Measurements from ENCODE around the gene GATM.
A peak's percentile ranks its signal among the peaks of the same experiment; 100 is the strongest.

The GATM gene

DNA sequence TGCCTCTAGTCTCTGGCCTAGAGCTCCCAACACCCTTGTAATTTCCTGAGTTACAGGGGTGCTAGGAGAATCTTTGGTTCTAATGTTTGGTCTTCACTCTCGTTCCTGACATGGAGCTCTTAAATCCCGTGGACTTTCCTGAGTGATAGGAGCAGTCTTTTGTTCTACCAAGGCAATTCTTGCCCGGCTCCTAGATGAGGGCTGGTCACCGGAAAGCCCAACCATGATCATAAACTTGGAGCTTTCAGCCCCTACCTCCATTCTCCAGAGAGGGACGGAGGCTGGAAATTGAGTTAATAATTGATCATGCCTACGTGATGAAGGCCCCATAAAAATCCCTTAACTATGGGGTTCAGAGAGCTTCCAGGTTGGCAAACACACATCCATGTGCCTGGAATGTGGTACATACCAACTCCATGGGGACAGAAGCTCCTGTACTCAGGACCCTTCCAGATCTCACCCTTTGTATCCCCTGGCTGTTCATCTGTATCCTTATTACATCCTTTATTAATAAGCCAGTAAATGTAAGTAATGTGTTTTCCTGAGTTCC, 18.8 kb upstream of the GATM start:
- Histone ChIP-seq H3K4me1 (ENCODE audit: insufficient read depth, low read length) (no peaks in the 10 kb centered on the region), H3K9me3 (ENCODE audit: control insufficient read depth, insufficient read depth, low read length) (no peaks in the 10 kb centered on the region), H3K36me3 (ENCODE audit: insufficient read depth, low read length) (no peaks in the 10 kb centered on the region), H3K9ac (ENCODE audit: low read depth, low read length) (no peak overlapping the region)

DNA sequence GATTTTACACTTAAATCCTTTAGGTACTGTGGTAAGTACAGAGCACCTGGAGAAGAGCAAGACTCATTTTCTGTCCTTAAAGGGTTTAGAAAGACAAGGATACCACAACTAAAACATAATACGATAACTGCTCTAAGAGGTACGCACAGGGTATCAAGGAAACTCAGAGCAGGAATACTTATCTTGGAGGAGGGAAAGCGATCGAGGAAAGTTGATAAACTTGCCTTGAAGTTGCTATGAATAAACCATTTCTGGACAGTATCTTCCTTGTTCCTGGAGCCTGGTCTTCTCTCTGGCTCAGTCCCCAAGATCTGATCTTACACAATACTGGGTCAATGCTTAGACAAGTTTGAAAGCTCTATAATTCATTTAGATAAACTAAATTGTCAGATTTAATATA, 17.6 kb upstream of the GATM start:
- Histone ChIP-seq H3K9me3 (ENCODE audit: control insufficient read depth, insufficient read depth, low read length) (no peaks in the 10 kb centered on the region), H3K9ac (ENCODE audit: low read depth, low read length) (no peak overlapping the region), H3K4me1 (ENCODE audit: insufficient read depth, low read length) (no peaks in the 10 kb centered on the region), H3K36me3 (ENCODE audit: insufficient read depth, low read length) (no peaks in the 10 kb centered on the region)

DNA sequence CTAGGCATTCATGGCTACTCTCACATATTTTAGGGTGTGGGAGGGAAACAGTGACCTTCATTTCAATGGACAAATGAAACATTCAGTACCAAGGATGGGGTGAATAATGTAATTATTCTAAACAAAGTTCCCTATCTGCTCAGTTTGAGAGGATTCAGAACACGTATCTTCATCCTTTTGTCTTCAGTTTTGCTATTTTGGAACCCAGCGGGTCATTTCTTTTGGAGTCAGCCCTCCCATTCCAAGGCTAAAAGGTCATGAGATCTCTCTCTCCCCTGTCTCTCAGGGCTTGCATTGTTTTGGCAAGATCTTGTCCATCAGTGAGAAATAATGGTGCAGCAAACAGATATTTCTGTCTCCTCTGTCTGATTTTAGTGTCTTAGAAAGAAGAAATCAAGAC, 16.3 kb upstream of the GATM start:
- Histone ChIP-seq H3K4me1 (ENCODE audit: insufficient read depth, low read length) (no peaks in the 10 kb centered on the region), H3K9ac (ENCODE audit: low read depth, low read length) (no peak overlapping the region), H3K36me3 (ENCODE audit: insufficient read depth, low read length) (no peaks in the 10 kb centered on the region), H3K9me3 (ENCODE audit: control insufficient read depth, insufficient read depth, low read length) (no peaks in the 10 kb centered on the region)

DNA sequence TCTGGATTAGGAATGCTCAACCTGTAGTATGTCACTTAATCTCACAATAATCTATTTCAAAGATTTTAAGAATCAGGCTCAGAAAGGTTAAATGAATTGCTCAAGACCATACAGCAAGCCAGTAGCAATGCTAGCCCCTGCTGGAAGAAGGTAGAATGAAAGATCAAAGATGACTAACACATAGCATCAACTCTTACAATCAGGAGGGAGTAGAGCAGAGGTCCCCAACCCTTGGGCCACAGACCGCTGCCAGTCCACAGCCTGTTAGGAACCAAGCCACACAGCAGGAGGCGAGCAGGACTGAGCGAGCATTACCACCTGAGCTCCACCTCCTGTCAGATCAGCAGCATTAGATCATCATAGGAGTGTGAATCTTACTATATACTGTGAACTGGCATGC, 15.5 kb upstream of the GATM start:
- no peaks in the 10 kb centered on the region for H3K9me3 ChIP-seq (ENCODE audit: control insufficient read depth, insufficient read depth, low read length)
- H3K4me1 ChIP-seq (ENCODE audit: insufficient read depth, low read length): no peaks in the 10 kb centered on the region
- no peaks in the 10 kb centered on the region for H3K36me3 ChIP-seq (ENCODE audit: insufficient read depth, low read length)
- no peak overlapping the region for H3K9ac ChIP-seq (ENCODE audit: low read depth, low read length)

DNA sequence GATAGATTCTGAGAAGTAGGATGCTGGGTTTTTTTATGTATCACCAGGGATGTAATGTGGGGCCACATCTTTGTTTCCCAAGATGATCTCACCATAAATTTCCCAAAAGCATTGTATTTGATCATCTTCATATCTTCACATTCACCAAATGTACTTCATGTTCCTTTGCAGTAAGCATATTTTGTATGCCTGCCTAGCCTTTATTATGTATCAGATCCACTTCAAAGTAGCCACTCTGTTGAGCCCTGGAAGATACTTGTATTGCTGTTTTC, 14.2 kb upstream of the GATM start:
- Histone ChIP-seq H3K4me1 (ENCODE audit: insufficient read depth, low read length) (no peaks in the 10 kb centered on the region), H3K9me3 (ENCODE audit: control insufficient read depth, insufficient read depth, low read length) (no peaks in the 10 kb centered on the region), H3K9ac (ENCODE audit: low read depth, low read length) (no peak overlapping the region), H3K36me3 (ENCODE audit: insufficient read depth, low read length) (no peaks in the 10 kb centered on the region)

DNA sequence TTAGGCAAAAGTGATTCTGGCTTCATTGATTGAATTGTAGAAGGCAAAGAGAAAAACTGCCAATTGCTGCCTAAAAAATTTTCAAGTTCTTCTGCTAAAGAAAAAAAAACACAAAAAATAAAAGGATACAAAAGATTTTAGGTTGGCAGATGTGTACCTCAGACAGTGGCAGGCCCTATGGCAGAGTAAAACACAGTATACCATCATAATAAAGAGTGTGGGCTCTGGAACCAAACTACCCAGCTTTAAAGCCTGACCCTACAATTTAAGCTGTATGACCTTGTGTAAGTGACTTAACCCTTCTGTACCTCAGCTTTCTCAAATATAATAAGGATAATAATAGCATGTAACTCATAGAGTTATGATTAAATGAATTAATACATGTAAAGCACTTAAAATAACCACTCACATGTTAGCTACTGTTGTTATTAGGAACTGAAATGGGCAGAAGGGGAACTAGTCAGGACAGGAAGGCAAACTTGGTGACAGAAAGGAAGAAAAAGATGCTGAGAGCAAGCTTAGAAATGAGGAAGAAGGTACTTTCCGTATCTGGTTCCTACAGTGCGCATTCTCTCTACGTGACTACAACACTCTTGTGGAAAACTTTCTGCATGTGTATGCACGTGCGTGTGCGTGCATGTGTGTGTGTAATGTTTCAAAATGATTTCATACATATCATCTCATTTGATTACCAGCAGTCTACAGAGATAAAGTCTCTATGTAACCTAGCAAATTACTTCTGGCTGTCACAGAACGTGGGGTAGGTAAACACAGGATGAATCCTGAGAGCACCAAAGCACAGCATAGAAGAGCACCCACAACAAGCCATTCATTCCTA, 13.6 kb upstream of the GATM start:
- Histone ChIP-seq H3K9ac (ENCODE audit: low read depth, low read length) (no peak overlapping the region), H3K9me3 (ENCODE audit: control insufficient read depth, insufficient read depth, low read length) (no peaks in the 10 kb centered on the region), H3K4me1 (ENCODE audit: insufficient read depth, low read length) (no peaks in the 10 kb centered on the region), H3K36me3 (ENCODE audit: insufficient read depth, low read length) (no peaks in the 10 kb centered on the region)

DNA sequence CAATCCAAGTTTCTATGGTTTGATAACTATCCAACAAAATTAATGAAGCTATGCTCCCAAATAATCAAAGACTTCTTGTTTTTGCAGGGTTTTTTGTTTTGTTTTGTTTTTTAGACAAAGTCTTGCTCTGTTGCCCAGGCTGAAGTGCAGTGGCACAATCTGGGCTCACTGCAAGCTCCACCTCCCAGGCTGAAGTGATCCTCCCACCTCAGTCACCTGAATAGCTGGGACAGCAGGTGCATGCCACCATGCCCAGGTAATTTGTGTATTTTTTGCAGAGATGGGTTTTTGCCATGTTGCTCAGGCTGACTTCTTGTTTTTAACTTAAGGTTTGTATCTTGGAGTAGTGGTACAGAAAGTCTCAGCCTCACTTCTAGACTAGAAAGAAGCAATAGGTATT, 11.0 kb upstream of the GATM start:
- H3K9me3 ChIP-seq (ENCODE audit: control insufficient read depth, insufficient read depth, low read length): no peaks in the 10 kb centered on the region
- H3K36me3 ChIP-seq (ENCODE audit: insufficient read depth, low read length): no peaks in the 10 kb centered on the region
- no peaks in the 10 kb centered on the region for H3K4me1 ChIP-seq (ENCODE audit: insufficient read depth, low read length)
- no peak overlapping the region for H3K9ac ChIP-seq (ENCODE audit: low read depth, low read length)

DNA sequence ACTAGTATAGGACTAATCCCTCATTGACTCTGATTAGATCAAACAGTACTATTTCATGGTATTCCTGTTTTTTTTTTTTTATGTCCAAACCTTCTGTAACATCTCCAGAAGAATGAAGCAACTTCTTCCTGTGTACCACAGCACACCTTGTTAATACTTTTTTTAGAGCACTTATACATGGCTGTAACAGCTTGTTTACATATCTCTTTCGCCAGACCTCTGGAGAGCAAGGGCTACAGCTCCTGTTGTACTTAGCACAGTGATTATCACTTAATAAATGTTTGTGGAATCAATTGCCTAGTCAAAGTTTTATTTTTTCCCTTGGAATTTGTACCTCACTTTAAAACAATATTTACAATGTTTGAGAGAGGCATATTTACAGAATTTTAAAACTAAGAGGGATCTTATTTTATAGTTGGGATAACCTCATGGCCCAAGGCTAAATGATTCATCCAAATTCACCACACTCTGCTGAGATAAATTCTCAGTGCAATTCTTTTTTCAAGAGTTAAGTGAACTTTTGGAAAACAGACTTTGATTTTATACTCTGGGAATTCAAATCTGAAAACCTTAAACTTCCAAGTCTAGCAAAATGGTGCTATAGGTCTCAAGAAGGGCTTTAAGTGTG, 9.2 kb upstream of the GATM start:
- Histone ChIP-seq H3K9ac (ENCODE audit: low read depth, low read length) (no peak overlapping the region), H3K36me3 (ENCODE audit: insufficient read depth, low read length) (no peaks in the 10 kb centered on the region), H3K4me1 (ENCODE audit: insufficient read depth, low read length) (no peaks in the 10 kb centered on the region), H3K9me3 (ENCODE audit: control insufficient read depth, insufficient read depth, low read length) (no peaks in the 10 kb centered on the region)

DNA sequence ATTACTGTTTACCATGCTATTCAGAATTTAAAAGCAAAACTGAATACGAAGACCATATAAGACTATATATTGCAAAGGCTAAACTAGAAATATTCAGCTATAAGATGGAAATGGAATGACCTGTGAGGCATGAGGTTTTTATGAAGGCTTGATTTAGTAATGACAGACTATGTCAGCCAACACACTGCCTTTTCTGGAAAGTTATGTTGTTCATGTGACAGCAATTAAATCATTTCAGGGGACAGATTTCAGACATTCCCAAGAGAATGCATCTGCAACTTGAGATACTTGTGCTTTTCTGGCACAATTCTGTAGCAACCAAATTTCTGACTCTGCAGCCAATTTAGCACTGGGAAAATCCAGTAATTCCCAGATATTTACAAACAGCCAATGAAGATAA, 8.6 kb upstream of the GATM start:
- H3K9me3 ChIP-seq (ENCODE audit: control insufficient read depth, insufficient read depth, low read length): no peaks in the 10 kb centered on the region
- H3K4me1 ChIP-seq (ENCODE audit: insufficient read depth, low read length): no peaks in the 10 kb centered on the region
- no peak overlapping the region for H3K9ac ChIP-seq (ENCODE audit: low read depth, low read length)
- no peaks in the 10 kb centered on the region for H3K36me3 ChIP-seq (ENCODE audit: insufficient read depth, low read length)

DNA sequence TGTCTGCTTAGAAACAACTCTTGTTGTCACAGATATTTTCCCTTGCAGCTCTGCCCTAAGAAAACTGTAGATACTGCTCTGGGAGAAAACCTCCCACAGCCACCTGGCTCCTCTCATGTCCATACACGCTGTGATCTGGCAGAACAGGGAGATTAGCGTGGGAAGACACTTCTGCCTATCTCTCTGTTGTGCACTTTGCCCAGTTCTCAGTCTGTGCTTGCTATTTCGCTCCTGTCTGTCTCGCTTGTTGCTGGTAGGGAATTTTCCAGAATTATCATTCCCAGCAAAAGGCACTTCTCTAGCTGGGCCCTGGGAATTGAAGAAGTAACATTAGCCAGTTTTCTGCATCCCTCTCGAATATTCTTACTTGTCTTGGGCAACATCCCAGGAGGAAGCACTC, 8.1 kb upstream of the GATM start:
- Histone ChIP-seq H3K4me1 (ENCODE audit: insufficient read depth, low read length) (no peaks in the 10 kb centered on the region), H3K9me3 (ENCODE audit: control insufficient read depth, insufficient read depth, low read length) (no peaks in the 10 kb centered on the region), H3K36me3 (ENCODE audit: insufficient read depth, low read length) (no peaks in the 10 kb centered on the region), H3K9ac (ENCODE audit: low read depth, low read length) (no peak overlapping the region)

DNA sequence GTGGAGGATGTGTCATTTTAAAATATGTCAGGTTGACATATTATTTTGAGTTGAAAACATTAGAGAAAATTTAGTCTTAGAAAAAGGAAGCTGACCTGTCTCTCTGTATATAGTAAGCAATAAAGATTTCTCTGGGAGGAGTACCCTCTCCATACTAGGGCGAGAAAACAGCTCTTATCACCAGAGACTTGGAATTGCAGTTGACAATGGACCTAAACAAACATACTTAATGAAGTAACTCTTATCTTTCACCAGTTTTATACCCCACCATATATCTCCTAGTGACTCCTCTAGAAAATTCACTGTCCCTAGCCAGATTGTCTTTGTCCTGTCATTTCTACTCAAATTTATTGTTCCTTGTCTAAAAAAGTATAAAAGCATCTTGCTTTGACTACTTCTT, 7.2 kb upstream of the GATM start:
- Histone ChIP-seq H3K36me3 (ENCODE audit: insufficient read depth, low read length) (no peaks in the 10 kb centered on the region), H3K4me1 (ENCODE audit: insufficient read depth, low read length) (no peaks in the 10 kb centered on the region), H3K9ac (ENCODE audit: low read depth, low read length) (no peak overlapping the region), H3K9me3 (ENCODE audit: control insufficient read depth, insufficient read depth, low read length) (no peaks in the 10 kb centered on the region)

DNA sequence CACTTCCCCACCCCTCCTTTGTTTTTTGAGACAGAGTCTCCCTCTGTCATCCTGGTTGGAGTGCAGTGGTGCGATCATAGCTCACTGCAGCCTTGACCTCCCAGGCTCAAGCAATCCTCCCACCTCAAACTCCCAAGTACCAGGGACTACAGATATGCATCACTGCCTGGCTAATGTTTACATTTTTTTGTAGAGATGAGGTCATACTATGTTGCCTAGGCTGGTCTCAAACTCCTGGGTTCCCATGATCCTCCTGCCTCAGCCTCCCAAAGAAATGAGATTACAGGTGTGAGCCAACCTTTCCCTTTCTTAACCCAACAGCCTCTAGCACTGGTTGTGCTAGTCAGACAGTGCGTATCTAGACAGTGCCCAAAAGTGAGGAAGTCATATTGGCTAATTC, 6.4 kb upstream of the GATM start:
- no peaks in the 10 kb centered on the region for H3K36me3 ChIP-seq (ENCODE audit: insufficient read depth, low read length)
- H3K9ac ChIP-seq (ENCODE audit: low read depth, low read length): no peak overlapping the region
- no peaks in the 10 kb centered on the region for H3K4me1 ChIP-seq (ENCODE audit: insufficient read depth, low read length)
- no peaks in the 10 kb centered on the region for H3K9me3 ChIP-seq (ENCODE audit: control insufficient read depth, insufficient read depth, low read length)

DNA sequence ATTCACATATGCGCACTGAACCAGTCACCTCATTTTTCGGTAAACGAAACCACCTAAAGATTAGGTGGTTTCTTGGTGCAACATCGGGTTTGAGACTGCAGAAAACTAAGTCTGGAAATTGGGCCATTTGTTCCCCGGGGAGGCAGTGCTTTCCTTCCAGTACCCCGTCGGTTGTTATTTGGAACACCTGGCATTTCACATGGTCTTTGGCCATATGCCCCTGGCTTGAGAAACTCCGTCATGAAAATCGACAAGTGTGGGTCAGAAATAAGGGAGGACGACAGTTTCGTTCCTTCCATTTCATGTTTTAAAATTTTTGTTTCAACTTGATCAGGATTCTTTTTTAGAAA, 544 bp upstream of the GATM start:
- Histone ChIP-seq H3K9me3 (ENCODE audit: control insufficient read depth, insufficient read depth, low read length) (no peaks in the 10 kb centered on the region), H3K36me3 (ENCODE audit: insufficient read depth, low read length) (no peaks in the 10 kb centered on the region), H3K9ac (ENCODE audit: low read depth, low read length) (peak overlapping the region; percentile 77; the same call in 1 of the 2 replicates), H3K4me1 (ENCODE audit: insufficient read depth, low read length) (no peaks in the 10 kb centered on the region)

DNA sequence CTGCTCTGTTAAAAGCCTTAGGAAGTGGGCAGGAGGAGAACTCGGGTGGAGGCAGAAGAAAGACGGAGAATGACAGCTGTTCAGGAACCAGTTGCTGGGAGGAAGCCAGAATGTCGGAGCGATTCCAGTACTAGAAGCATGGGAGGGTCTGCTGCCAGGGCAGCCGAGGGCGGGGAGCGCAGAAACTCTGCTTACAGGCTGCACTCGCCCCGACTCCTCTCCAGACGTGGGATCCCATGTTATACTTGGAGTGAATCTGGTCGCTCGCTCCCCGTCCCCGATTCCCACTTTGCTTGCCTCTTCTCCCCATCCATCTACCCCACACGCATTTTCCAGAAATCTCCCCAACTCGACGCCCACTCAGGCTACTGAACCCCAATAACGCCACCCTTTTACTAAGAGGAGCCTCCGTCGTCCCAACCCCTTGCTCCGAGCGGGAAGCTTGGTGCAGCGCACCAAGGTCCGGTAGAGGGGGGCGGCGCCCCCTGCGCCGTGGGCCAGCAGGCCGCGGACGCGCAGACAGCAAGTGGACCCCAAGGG, 665 bp downstream of the GATM start:
- H3K36me3 ChIP-seq (ENCODE audit: insufficient read depth, low read length): no peaks in the 10 kb centered on the region
- H3K9me3 ChIP-seq (ENCODE audit: control insufficient read depth, insufficient read depth, low read length): no peaks in the 10 kb centered on the region
- H3K4me1 ChIP-seq (ENCODE audit: insufficient read depth, low read length): no peaks in the 10 kb centered on the region
- peak overlapping the region; percentile 77 for H3K9ac ChIP-seq (ENCODE audit: low read depth, low read length)

DNA sequence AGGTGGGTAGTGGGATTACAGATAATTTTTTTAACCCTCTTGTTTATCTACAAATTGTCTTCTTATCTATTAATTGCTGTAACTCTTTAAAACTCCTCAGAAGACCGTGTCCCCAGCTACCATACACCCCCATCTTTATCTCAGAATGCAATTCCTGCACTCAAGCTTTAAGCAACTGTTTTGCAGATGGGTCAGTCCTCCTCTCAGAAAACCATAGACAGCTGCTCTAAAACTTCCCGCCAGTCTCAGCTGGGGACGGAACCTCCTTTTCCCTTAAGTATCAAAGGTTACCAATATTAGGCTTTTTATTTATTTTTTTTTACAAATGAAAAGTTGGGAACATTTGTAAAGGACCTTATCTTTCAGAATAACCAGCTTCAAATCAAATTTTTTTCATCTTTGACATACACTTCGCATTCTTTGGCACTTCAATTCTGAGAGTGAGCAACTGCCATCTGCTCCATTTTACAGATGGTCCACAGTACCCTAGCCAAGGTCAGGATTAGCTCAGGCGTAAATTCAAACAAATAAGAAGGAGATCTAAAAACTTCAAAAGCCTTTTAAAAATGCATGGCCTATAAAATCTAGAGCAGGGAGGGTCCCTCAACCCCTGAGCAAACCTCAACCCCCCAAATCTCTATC, 1.3 kb downstream of the GATM start:
- Histone ChIP-seq H3K36me3 (ENCODE audit: insufficient read depth, low read length) (no peaks in the 10 kb centered on the region), H3K4me1 (ENCODE audit: insufficient read depth, low read length) (no peaks in the 10 kb centered on the region; the same call in 1 of the 2 replicates), H3K9ac (ENCODE audit: low read depth, low read length) (peak overlapping the region; percentile 77), H3K9me3 (ENCODE audit: control insufficient read depth, insufficient read depth, low read length) (no peaks in the 10 kb centered on the region)
